ENCODE results near the gene ANKRD31. TPM values are rescaled to one million over a fixed set of nuclear protein-coding genes. Genes with fewer than 3 reads are reported as not detected.

The ANKRD31 gene
- total RNA-seq, 1 experiment from 2014 or later: 0.30 TPM

- Histone ChIP-seq H3K36me3 (ENCODE audit: control insufficient read depth in 1 of 2, insufficient read depth in 2 of 2, low read length in 2 of 2) (no peaks in the 10 kb centered on the region), H3K9me2 (ENCODE audit: insufficient read depth) (no peaks in the 10 kb centered on the region), H3K27ac (ENCODE audit: low read depth, low read length) (no peak overlapping the region), H3K4me3 (replicated peaks in 1 of 2; ENCODE audit: low read depth in 1 of 2, low read length in 2 of 2) (no peak overlapping the region), H3K27me3 (ENCODE audit: insufficient read depth, low read length) (no peaks in the 10 kb centered on the region), H2AFZ (ENCODE audit: low read depth, low read length, poor library complexity, severe bottlenecking) (no peak overlapping the region), H3K4me1 (ENCODE audit: control insufficient read depth in 1 of 2, insufficient read depth in 2 of 2, low read length in 2 of 2) (no peaks in the 10 kb centered on the region), H3K9me3 (ENCODE audit: control insufficient read depth in 1 of 2, insufficient read depth in 1 of 2, low read depth in 1 of 2, low read length in 2 of 2) (no peaks in the 10 kb centered on the region), H3K9ac (ENCODE audit: low read length) (no peak overlapping the region), H3K79me2 (ENCODE audit: insufficient read depth, low read length) (no peaks in the 10 kb centered on the region), H3K4me2 (ENCODE audit: low read length) (no peak overlapping the region), H4K20me1 (ENCODE audit: insufficient read depth) (no peaks in the 10 kb centered on the region)
- ChIA-PET CTCF (interaction anchor here (1.2 kb wide), 1 partner anchor 9 kb away, joined by 3 read pairs; no protein-coding TSS in a partner anchor), POLR2A (no interaction called here), RAD21 (ENCODE audit: low non-redundant PET in 1 of 2, low total read pairs in 2 of 2, uncharacterized antibody in 2 of 2, unreplicated experiment in 2 of 2) (no interaction called here)
- ATAC-seq (no peak), DNase-seq (ENCODE audit: low read depth, low spot score) (no peak)
- BruUV-seq (replicated peaks): no TSS peak
- TF ChIP-seq SRF (IDR thresholded peaks at IDR 0.05; ENCODE audit: low read depth) (no peak), ZFX (IDR thresholded peaks at IDR 0.05) (no peak), ZBTB33 (IDR thresholded peaks at IDR 0.05; ENCODE audit: extremely low read depth, insufficient replicate concordance, low read length) (no peak), CEBPB (IDR thresholded peaks at IDR 0.05; ENCODE audit: low read depth) (no peak)
- intact Hi-C loops (cut with micrococcal nuclease): no loop called here
Measured at GRCh38 chr5:75071100-75071499, 165.6 kb downstream of the ANKRD31 start.

GRCh38 chr5:75067434-75067833, 169.2 kb downstream of the ANKRD31 start:
- no peaks in the 10 kb centered on the region for H3K79me2 ChIP-seq (ENCODE audit: insufficient read depth, low read length)
- no peaks in the 10 kb centered on the region for H3K36me3 ChIP-seq (ENCODE audit: control insufficient read depth in 1 of 2, insufficient read depth in 2 of 2, low read length in 2 of 2)
- BruUV-seq (replicated peaks): no TSS peak
- no peaks in the 10 kb centered on the region for H3K9me2 ChIP-seq (ENCODE audit: insufficient read depth)
- H3K27me3 ChIP-seq (ENCODE audit: insufficient read depth, low read length): no peaks in the 10 kb centered on the region
- DNase-seq (ENCODE audit: low read depth, low spot score): no peak
- CTCF ChIA-PET: no interaction called here
- H3K9me3 ChIP-seq (ENCODE audit: control insufficient read depth in 1 of 2, insufficient read depth in 1 of 2, low read depth in 1 of 2, low read length in 2 of 2): no peaks in the 10 kb centered on the region
- no peak overlapping the region for H3K9ac ChIP-seq (ENCODE audit: low read length)
- POLR2A ChIA-PET: no interaction called here
- ATAC-seq: no peak
- RAD21 ChIA-PET (ENCODE audit: low non-redundant PET in 1 of 2, low total read pairs in 2 of 2, uncharacterized antibody in 2 of 2, unreplicated experiment in 2 of 2): no interaction called here
- intact Hi-C loops (cut with micrococcal nuclease): no loop called here
- H4K20me1 ChIP-seq (ENCODE audit: insufficient read depth): no peaks in the 10 kb centered on the region
- H3K4me3 ChIP-seq (replicated peaks in 1 of 2; ENCODE audit: low read depth in 1 of 2, low read length in 2 of 2): no peak overlapping the region
- H3K4me1 ChIP-seq (ENCODE audit: control insufficient read depth in 1 of 2, insufficient read depth in 2 of 2, low read length in 2 of 2): no peaks in the 10 kb centered on the region
- no peak overlapping the region for H3K4me2 ChIP-seq (ENCODE audit: low read length)
- H2AFZ ChIP-seq (ENCODE audit: low read depth, low read length, poor library complexity, severe bottlenecking): no peak overlapping the region
- H3K27ac ChIP-seq (ENCODE audit: low read depth, low read length): no peak overlapping the region
- TF ChIP-seq ELF1 (IDR thresholded peaks at IDR 0.05; ENCODE audit: borderline replicate concordance, low read depth) (no peak), ZNF274 (IDR thresholded peaks at IDR 0.05; ENCODE audit: low read depth, low read length) (no peak), EZH2phosphoT487 (IDR thresholded peaks at IDR 0.05; ENCODE audit: borderline replicate concordance) (no peak), TCF7L2 (IDR thresholded peaks at IDR 0.05; ENCODE audit: borderline replicate concordance, extremely low read depth, insufficient read depth, insufficient read length) (no peak), SRF (IDR thresholded peaks at IDR 0.05; ENCODE audit: low read depth) (no peak), ATF3 (IDR thresholded peaks at IDR 0.05) (no peak), POLR2AphosphoS5 (IDR thresholded peaks at IDR 0.05; ENCODE audit: low read depth, low read length) (no peak), YY1 (IDR thresholded peaks at IDR 0.05; ENCODE audit: extremely low read depth, insufficient replicate concordance, low read depth, low read length) (no peak), CEBPB (IDR thresholded peaks at IDR 0.05; ENCODE audit: low read depth) (no peak), EGR1 (IDR thresholded peaks at IDR 0.05; ENCODE audit: low read depth) (no peak), CTCF (IDR thresholded peaks at IDR 0.05 in 2 of 3, conservative IDR thresholded peaks at IDR 0.05 in 1 of 3; ENCODE audit: borderline replicate concordance in 1 of 3, insufficient read depth in 1 of 3, low read depth in 2 of 3, low read length in 2 of 3) (no peak), MAX (IDR thresholded peaks at IDR 0.05) (no peak)

All from HCT116 (cell line).